DND-41 (cell line): ENCODE measurements around the gene TECPR2.

Experiments
- ATAC-seq: fragments of 200-7000 bp; cut with Tn5 transposase; 3 replicates; pipeline ENCODE4 v1.9.1; 2021; ENCODE audit warnings: low read depth; ENCODE audit not compliant: insufficient read depth
- DNase-seq: peaks from one replicate; pipeline ENCODE4 v3.0.0-alpha.2; 2020
- H2AFZ ChIP-seq: 2 replicates; pipeline ENCODE4 v1.6.0; 2012; ENCODE audit warnings: low read depth, low read length
- H3K27ac ChIP-seq: 2 replicates; pipeline ENCODE4 v1.5.1; 2012; ENCODE audit warnings: low read length, inconsistent platforms
- H3K27me3 ChIP-seq: fragments of 200-600 bp; sonication (generic); 2 replicates; pipeline ENCODE4 v1.6.0; 2012; ENCODE audit warnings: low read length, mild to moderate bottlenecking, inconsistent platforms; ENCODE audit not compliant: insufficient read depth, poor library complexity
- H3K36me3 ChIP-seq: 2 replicates; pipeline ENCODE4 v1.5.1; 2012; ENCODE audit warnings: low read length, inconsistent platforms; ENCODE audit not compliant: insufficient read depth
- H3K4me1 ChIP-seq: 2 replicates; pipeline ENCODE4 v1.5.1; 2012; ENCODE audit warnings: mild to moderate bottlenecking, low read length; ENCODE audit not compliant: insufficient read depth
- H3K4me2 ChIP-seq: 2 replicates; pipeline ENCODE4 v1.6.0; 2012; ENCODE audit warnings: mild to moderate bottlenecking, moderate library complexity, low read length, inconsistent platforms; ENCODE audit not compliant: insufficient read depth
- H3K4me3 ChIP-seq, 2 experiments: fragments of 200-600 bp in 1 of 2; shearing (Covaris generic) in 1 of 2; 2 replicates each; pipeline ENCODE4 v1.5.1; 2012 to 2016; ENCODE audit warnings: inconsistent platforms in 2 of 2, low read length in 2 of 2, mild to moderate bottlenecking in 2 of 2, low read depth in 1 of 2, moderate library complexity in 1 of 2
- H3K79me2 ChIP-seq: 2 replicates; pipeline ENCODE4 v1.6.0; 2012; ENCODE audit warnings: low read length, inconsistent platforms; ENCODE audit not compliant: insufficient read depth
- H3K9ac ChIP-seq: 2 replicates; pipeline ENCODE4 v1.6.0; 2012; ENCODE audit warnings: low read depth, mild to moderate bottlenecking, inconsistent platforms, low read length, moderate library complexity
- H3K9me3 ChIP-seq: 2 replicates; pipeline ENCODE4 v1.5.1; 2012; ENCODE audit warnings: low read length, moderate library complexity, mild to moderate bottlenecking, inconsistent platforms; ENCODE audit not compliant: insufficient read depth, severe bottlenecking
- H4K20me1 ChIP-seq: 2 replicates; pipeline ENCODE4 v1.6.0; 2012; ENCODE audit warnings: low read length; ENCODE audit not compliant: insufficient read depth
- CTCF ChIP-seq: IDR thresholded peaks from 2 replicates; pipeline ENCODE4 v1.5.1; 2012; ENCODE audit warnings: borderline replicate concordance, low read length, moderate library complexity, mild to moderate bottlenecking; ENCODE audit not compliant: poor library complexity, severe bottlenecking; ENCODE audit errors: extremely low read depth
- EZH2 ChIP-seq: IDR thresholded peaks from 3 replicates; pipeline ENCODE4 v1.6.1; 2012; ENCODE audit warnings: borderline replicate concordance, low read depth, mild to moderate bottlenecking, moderate library complexity, low read length, inconsistent platforms; ENCODE audit not compliant: severe bottlenecking

The TECPR2 gene

DNA sequence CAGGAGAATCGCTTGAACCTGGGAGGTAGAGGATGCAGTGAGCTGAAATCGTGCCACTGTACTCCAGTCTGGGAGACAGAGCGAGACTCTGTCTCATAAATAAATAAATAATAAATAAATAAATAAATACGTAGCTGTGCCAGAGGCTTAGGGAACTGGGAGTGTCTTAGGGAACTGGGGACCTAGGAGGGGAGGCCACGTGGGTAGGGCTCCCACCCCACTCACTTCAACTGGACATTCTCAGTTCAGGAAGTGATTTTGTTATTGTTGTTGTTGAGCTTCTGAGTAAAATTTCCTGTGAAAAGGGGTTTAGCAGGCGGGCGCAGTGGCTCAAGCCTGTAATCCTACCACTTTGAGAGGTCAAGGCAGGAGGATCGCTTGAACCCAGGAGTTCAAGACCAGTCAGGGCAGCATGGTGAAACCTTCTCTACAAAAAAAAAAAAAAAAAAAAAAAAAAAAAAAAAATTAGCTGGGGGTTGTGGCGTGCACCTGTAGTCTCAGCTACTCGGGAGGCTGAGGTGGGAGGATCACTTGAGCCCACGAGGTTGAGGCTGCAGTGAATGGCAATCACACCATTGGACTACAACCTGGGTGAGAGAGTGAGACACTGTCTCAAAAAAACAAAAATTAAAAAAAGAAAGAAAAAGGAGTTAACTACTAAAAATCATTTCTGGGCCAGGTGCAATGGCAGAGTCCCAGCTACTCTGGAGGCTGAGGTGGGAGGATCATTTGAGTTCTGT lies 165.9 kb downstream of the TECPR2 start:
- no peaks in the 10 kb centered on the region for H3K9me3 ChIP-seq
- no peak overlapping the region for H3K4me3 ChIP-seq
- H3K4me2 ChIP-seq, result no peak overlapping the region
- DNase-seq, result no peak
- H3K4me1 ChIP-seq, result peaks cover 25% of the 10 kb centered on the region
- H3K79me2 ChIP-seq, result no peaks in the 10 kb centered on the region
- H4K20me1 ChIP-seq, result no peaks in the 10 kb centered on the region
- H3K9ac ChIP-seq, result no peak overlapping the region
- H3K27me3 ChIP-seq, result no peaks in the 10 kb centered on the region
- no peaks in the 10 kb centered on the region for H3K36me3 ChIP-seq
- H3K27ac ChIP-seq, result no peak overlapping the region
- H2AFZ ChIP-seq, result no peak overlapping the region
- no peak for TF ChIP-seq EZH2
- no peak for TF ChIP-seq CTCF
- ATAC-seq, result no peak

GRCh38 chr14:102530828-102531478 lies 168.2 kb downstream of the TECPR2 start:
- no peak for DNase-seq

GRCh38 chr14:102532204-102532658 lies 169.5 kb downstream of the TECPR2 start:
- ATAC-seq (no peak), DNase-seq (no peak)
- no peak overlapping the region for H3K9ac ChIP-seq
- no peaks in the 10 kb centered on the region for H3K4me1 ChIP-seq
- TF ChIP-seq CTCF (no peak), EZH2 (no peak)
- no peaks in the 10 kb centered on the region for H4K20me1 ChIP-seq
- H3K9me3 ChIP-seq, result no peaks in the 10 kb centered on the region
- H3K36me3 ChIP-seq, result no peaks in the 10 kb centered on the region
- H3K27me3 ChIP-seq, result no peaks in the 10 kb centered on the region
- H2AFZ ChIP-seq, result no peak overlapping the region
- H3K79me2 ChIP-seq, result no peaks in the 10 kb centered on the region
- no peak overlapping the region for H3K4me3 ChIP-seq
- no peak overlapping the region for H3K27ac ChIP-seq
- H3K4me2 ChIP-seq, result no peak overlapping the region

More at GRCh38 chr14:102530828-102531478, 168.2 kb downstream of the TECPR2 start:
- Histone ChIP-seq H3K4me3 (no peak overlapping the region), H3K9me3 (no peaks in the 10 kb centered on the region), H4K20me1 (no peaks in the 10 kb centered on the region), H3K36me3 (no peaks in the 10 kb centered on the region), H3K9ac (no peak overlapping the region), H3K27me3 (no peaks in the 10 kb centered on the region), H2AFZ (no peak overlapping the region), H3K27ac (no peak overlapping the region), H3K79me2 (no peaks in the 10 kb centered on the region), H3K4me1 (peaks cover 2% of the 10 kb centered on the region), H3K4me2 (no peak overlapping the region)
- peak; percentile 58; the same call in 1 of the 3 replicates for ATAC-seq
- TF ChIP-seq CTCF (no peak), EZH2 (no peak)
